ENCODE results near the gene SLC2A4.
A peak's percentile ranks its signal among the peaks of the same experiment; 100 is the strongest.

- peak; percentile 12; the same call in 1 of the 2 replicates for TF ChIP-seq CTCF (IDR thresholded peaks at IDR 0.05; ENCODE audit: low read length)
- TF ChIP-seq EZH2 (optimal IDR thresholded peaks at IDR 0.05; ENCODE audit: low read depth, low read length) = no peak
These were observed 38.6 kb upstream of the SLC2A4 start for GRCh38 chr17:7242717-7243452.
